Choroid plexus epithelial cell (primary cell): ENCODE results near the gene BANF1.

Experiments used
- DNase-seq: peaks from one replicate; pipeline ENCODE4 v3.0.0-alpha.2; 2010; ENCODE audit warnings: low read depth
- H3K4me3 ChIP-seq: 2 replicates; pipeline ENCODE4 v1.5.1; 2011; ENCODE audit warnings: low read depth, mild to moderate bottlenecking, control low read depth, low read length, moderate library complexity
- CTCF ChIP-seq: conservative IDR thresholded peaks from 2 replicates; pipeline ENCODE4 v1.5.1; 2011; ENCODE audit warnings: low read depth, mild to moderate bottlenecking, control low read depth, inconsistent platforms, low read length, moderate library complexity

Gene BANF1

GRCh38 chr11:65961267-65962140, 40.8 kb upstream of the BANF1 start, which contains the start of gene SART1:
Gene SART1, plus strand, starts transcription at chr11:65961734. Its CDS starts 47 bp downstream, at chr11:65961781.
- no peak for TF ChIP-seq CTCF
- H3K4me3 ChIP-seq, result peak within 1 kb of the TSS; percentile 86
- peak; percentile 99 for DNase-seq

GRCh38 chr11:65962141-65962564, 40.1 kb upstream of the BANF1 start:
- H3K4me3 ChIP-seq, result peak overlapping the region; percentile 86
- TF ChIP-seq CTCF, result no peak
- DNase-seq, result no peak

- H3K4me3 ChIP-seq, result no peak overlapping the region
- DNase-seq, result no peak
- no peak for TF ChIP-seq CTCF
Observed at GRCh38 chr11:65964906-65965305, 37.4 kb upstream of the BANF1 start.

GRCh38 chr11:65965986-65966762, 36.1 kb upstream of the BANF1 start:
- TF ChIP-seq CTCF, result no peak
- DNase-seq, result no peak
- H3K4me3 ChIP-seq, result no peak overlapping the region

GRCh38 chr11:65967329-65967934, 34.9 kb upstream of the BANF1 start:
- TF ChIP-seq CTCF, result no peak
- no peak overlapping the region for H3K4me3 ChIP-seq
- no peak for DNase-seq

GRCh38 chr11:65968600-65969482, 33.5 kb upstream of the BANF1 start:
- no peak for DNase-seq
- TF ChIP-seq CTCF, result peak; percentile 23

More at GRCh38 chr11:65968600-65969482, 33.5 kb upstream of the BANF1 start:
- no peak overlapping the region for H3K4me3 ChIP-seq
